ENCODE data around the gene REXO5. TPM values are rescaled to one million over a fixed set of nuclear protein-coding genes. Genes with fewer than 3 reads are reported as not detected.
A peak's percentile ranks its signal among the peaks of the same experiment; 100 is the strongest.

Gene REXO5
- total and polyA plus RNA-seq, 9 of the 15 experiments (the other 6 are each of a cell fraction or from before 2014, with no cell fraction given), result 10.5 to 45.1 (median 25.4) TPM

- no peaks in the 10 kb centered on the region for H3K9me1 ChIP-seq (ENCODE audit: control insufficient read depth, insufficient read depth, low read length)
- H3K9ac ChIP-seq (ENCODE audit: insufficient read depth in 1 of 2, low read depth in 2 of 2, low read length in 2 of 2), result peak overlapping the region in 1 of 2 experiments; percentile 58; a peak in 1 of 4 replicates
- DNase-seq (ENCODE audit: extremely low read depth in 1 of 4, low spot score in 3 of 4) (no peak), FAIRE-seq (no peak), ATAC-seq (no peak)
- in situ Hi-C loops (cut with MboI), result no loop called here
- H3K79me2 ChIP-seq (ENCODE audit: control insufficient read depth, insufficient read depth, low read length), result peaks cover 34% of the 10 kb centered on the region
- H4K20me1 ChIP-seq (replicated peaks; ENCODE audit: control insufficient read depth, insufficient read depth, low read length), result no peaks in the 10 kb centered on the region
- peak overlapping the region; percentile 73; the same call in 1 of the 3 replicates for H3K27ac ChIP-seq (ENCODE audit: extremely low read depth, low read depth, low read length)
- peaks cover 3% of the 10 kb centered on the region; the same call in 1 of the 3 replicates for H3K36me3 ChIP-seq (ENCODE audit: control insufficient read depth, insufficient read depth, low read length)
- 81% methylated on average over 3 of the region's 3 CpGs for WGBS (ENCODE audit: insufficient coverage, low coverage, missing lambda C conversion rate)
- POLR2A ChIA-PET, result interaction anchor here (0.6 to 3.5 kb wide), 3 partner anchors 8 to 21 kb away, joined by 3 to 18 read pairs (median 3); no protein-coding TSS in a partner anchor
- no peak overlapping the region for H3K4me2 ChIP-seq (ENCODE audit: insufficient read depth, low read length)
- H3K4me3 ChIP-seq, result no peak overlapping the region
- TF ChIP-seq ZNF512 (tag; IDR thresholded peaks at IDR 0.05) (peak; percentile 52), VEZF1 (CRISPR knock-in tag; IDR thresholded peaks at IDR 0.05) (0 out of 2 replicates have a peak, but pooled peaks have one; percentile 1), BCOR (IDR thresholded peaks at IDR 0.05) (0 out of 2 replicates have a peak, but pooled peaks have one; percentile 8), TSHZ1 (CRISPR knock-in tag; IDR thresholded peaks at IDR 0.05) (no peak), RBM25 (IDR thresholded peaks at IDR 0.05; ENCODE audit: low read depth, low read length, severe bottlenecking) (peak; percentile 63), POLR2B (IDR thresholded peaks at IDR 0.05; ENCODE audit: low read depth, partially characterized antibody) (no peak), TRIM28 (IDR thresholded peaks at IDR 0.05) (peak; percentile 47; the same call in 1 of the 2 replicates), ZNF324 (CRISPR knock-in tag; IDR thresholded peaks at IDR 0.05) (peak; percentile 91), MECOM (CRISPR knock-in tag; IDR thresholded peaks at IDR 0.05) (no peak), ZNF280A (IDR thresholded peaks at IDR 0.05; ENCODE audit: low read depth, partially characterized antibody) (peak; percentile 73), CBX3 (IDR thresholded peaks at IDR 0.05; ENCODE audit: borderline replicate concordance in 1 of 2, low read length in 2 of 2) (peak in 1 of 2 experiments; percentile 82; a peak in 2 of 3 replicates)
- intact Hi-C loops (cut with micrococcal nuclease), result no loop called here
- no peaks in the 10 kb centered on the region for H3K27me3 ChIP-seq (ENCODE audit: control insufficient read depth in 2 of 2, insufficient read depth in 2 of 2, low read length in 2 of 2)
- no peak overlapping the region for H2AFZ ChIP-seq (ENCODE audit: low read depth, low read length)
- BruUV-seq (replicated peaks), result no TSS peak
- CTCF ChIA-PET (ENCODE audit: low intra/inter-chr PET ratio), result no interaction called here
- H3K9me3 ChIP-seq (replicated peaks; ENCODE audit: control insufficient read depth, insufficient read depth, low read depth, low read length), result peaks cover 18% of the 10 kb centered on the region
- peaks cover 4 to 29% of the 10 kb centered on the region in 2 experiments; a peak in 4 of 5 replicates for H3K4me1 ChIP-seq (replicated peaks in 1 of 2; ENCODE audit: control insufficient read depth in 2 of 2, insufficient read depth in 2 of 2, low read length in 2 of 2)
Observed at GRCh38 chr16:20762404-20763123, 43.8 kb upstream of the REXO5 start.
